HEK293 (cell line): ENCODE measurements around the gene PPP1CA.

ENCODE experiments used
- CTCF ChIP-seq: fragments of 450-650 bp; formaldehyde crosslinking; IDR thresholded peaks from 2 replicates; pipeline ENCODE4 v1.5.1; 2016; ENCODE audit warnings: missing biosample characterization, missing genetic modification characterization
- HIC1 ChIP-seq: fragments of 450-650 bp; formaldehyde crosslinking; IDR thresholded peaks from 2 replicates; pipeline ENCODE4 v1.5.1; 2016; ENCODE audit warnings: missing biosample characterization, missing genetic modification characterization
- HOXA7 ChIP-seq: sonication (generic); formaldehyde crosslinking; IDR thresholded peaks from 2 replicates; pipeline ENCODE4 v1.8.1; 2022; ENCODE audit warnings: missing genetic modification reagents, borderline replicate concordance
- INSM2 ChIP-seq: fragments of 450-650 bp; formaldehyde crosslinking; IDR thresholded peaks from 2 replicates; pipeline ENCODE4 v1.5.1; 2016; ENCODE audit warnings: missing biosample characterization, missing genetic modification characterization
- PRDM2 ChIP-seq: fragments of 450-650 bp; formaldehyde crosslinking; IDR thresholded peaks from 2 replicates; pipeline ENCODE4 v1.5.1; 2016; ENCODE audit warnings: missing biosample characterization, missing genetic modification characterization, borderline replicate concordance
- REST ChIP-seq: fragments of 450-650 bp; formaldehyde crosslinking; IDR thresholded peaks from 2 replicates; pipeline ENCODE4 v1.5.1; 2016; ENCODE audit warnings: missing biosample characterization, missing genetic modification characterization
- ZNF121 ChIP-seq: fragments of 450-650 bp; formaldehyde crosslinking; IDR thresholded peaks from 2 replicates; pipeline ENCODE4 v1.5.1; 2016; ENCODE audit warnings: missing biosample characterization, missing genetic modification characterization
- ZNF16 ChIP-seq: fragments of 450-650 bp; formaldehyde crosslinking; IDR thresholded peaks from 2 replicates; pipeline ENCODE4 v1.5.1; 2016; ENCODE audit warnings: low read depth, missing biosample characterization, missing genetic modification characterization
- ZNF169 ChIP-seq: fragments of 450-650 bp; formaldehyde crosslinking; IDR thresholded peaks from 2 replicates; pipeline ENCODE4 v1.5.1; 2016; ENCODE audit warnings: missing biosample characterization, missing genetic modification characterization
- ZNF184 ChIP-seq: fragments of 450-650 bp; IDR thresholded peaks from 2 replicates; pipeline ENCODE4 v1.5.1; 2018; ENCODE audit warnings: missing biosample characterization, mild to moderate bottlenecking, missing genetic modification characterization

GRCh38 chr11:67392183-67392715 lies 9.4 kb downstream of the PPP1CA start:
- TF ChIP-seq CTCF (tag by site-specific recombination) (no peak), INSM2 (tag by site-specific recombination) (no peak), HOXA7 (CRISPR knock-in tag) (no peak), REST (tag by site-specific recombination) (no peak), ZNF169 (no peak), ZNF184 (tag by site-specific recombination) (no peak), HIC1 (tag by site-specific recombination) (no peak), ZNF121 (tag by site-specific recombination) (no peak), PRDM2 (tag by site-specific recombination) (no peak), ZNF16 (tag by site-specific recombination) (no peak)
